ENCODE measurements around the gene RBM4B.

- no peak for TF ChIP-seq POLR2A (IDR thresholded peaks at IDR 0.05)
- no peak for TF ChIP-seq CTCF (IDR thresholded peaks at IDR 0.05)
- TF ChIP-seq POLR2AphosphoS5 (IDR thresholded peaks at IDR 0.05; ENCODE audit: insufficient read depth in 1 of 2, low read depth in 1 of 2), result no peak
These were observed 20.3 kb upstream of the RBM4B start for GRCh38 chr11:66697988-66698387.
